HG03521 (cell line): ENCODE data around the gene HEMK1.

ENCODE experiments used
- ATAC-seq: cut with Tn5 transposase; IDR thresholded peaks from one replicate; pipeline ENCODE4 v1.9.1; 2021; ENCODE audit warnings: mild to moderate bottlenecking, moderate library complexity; ENCODE audit not compliant: unreplicated experiment

The HEMK1 gene

GRCh38 chr3:50568947-50569749 is at the start of gene HEMK1:
Gene HEMK1, plus strand, starts transcription at chr3:50569522. Its CDS starts 1,583 bp downstream, at chr3:50571105.
- ATAC-seq, result peak; percentile 57

GRCh38 chr3:50520849-50521248 is 48.5 kb upstream of the HEMK1 start:
- ATAC-seq, result no peak

- no peak for ATAC-seq
Observed at GRCh38 chr3:50521572-50521971, 47.8 kb upstream of the HEMK1 start.

GRCh38 chr3:50523279-50523811 is 46.0 kb upstream of the HEMK1 start:
- no peak for ATAC-seq

- no peak for ATAC-seq
Observed at GRCh38 chr3:50524746-50525145, 44.6 kb upstream of the HEMK1 start.

GRCh38 chr3:50525191-50525910 is 44.0 kb upstream of the HEMK1 start:
- ATAC-seq, result no peak

GRCh38 chr3:50525987-50526386 is 43.3 kb upstream of the HEMK1 start:
- ATAC-seq, result no peak

- no peak for ATAC-seq
Observed at GRCh38 chr3:50530001-50530970, 39.0 kb upstream of the HEMK1 start.

- ATAC-seq, result no peak
Observed at GRCh38 chr3:50531201-50531600, 38.1 kb upstream of the HEMK1 start.

- ATAC-seq, result no peak
Observed at GRCh38 chr3:50532062-50532705, 37.1 kb upstream of the HEMK1 start.

GRCh38 chr3:50533316-50533715 is 36.0 kb upstream of the HEMK1 start:
- ATAC-seq, result no peak

- ATAC-seq, result no peak
Observed at GRCh38 chr3:50533807-50534461, 35.4 kb upstream of the HEMK1 start.

- ATAC-seq, result no peak
Observed at GRCh38 chr3:50534681-50535330, 34.5 kb upstream of the HEMK1 start.

- ATAC-seq, result no peak
Observed at GRCh38 chr3:50536471-50537180, 32.7 kb upstream of the HEMK1 start.

GRCh38 chr3:50537421-50538129 is 31.7 kb upstream of the HEMK1 start:
- no peak for ATAC-seq

GRCh38 chr3:50539356-50540286 is 29.7 kb upstream of the HEMK1 start:
- no peak for ATAC-seq
